Sigmoid colon (tissue), 7 donors: ENCODE results near the gene SYNE2. TPM values are rescaled to one million over a fixed set of nuclear protein-coding genes. Genes with fewer than 3 reads are reported as not detected.

Experiments
- DNase-seq: peaks from one replicate; pipeline ENCODE4 v3.0.0-alpha.2; 2019
- H3K27ac ChIP-seq, 4 donors: fragments of 200-600 bp; sonication (generic); one replicate each; pipeline ENCODE4 v1.5.1; 2016 to 2019; ENCODE audit warnings: mild to moderate bottlenecking in 1 of 4
- H3K27me3 ChIP-seq, 3 donors: fragments of 200-600 bp; sonication (generic); one replicate each; pipeline ENCODE4 v1.5.1; 2019; ENCODE audit warnings: mild to moderate bottlenecking in 1 of 3
- H3K36me3 ChIP-seq, 4 donors: fragments of 200-600 bp; sonication (generic); one replicate each; pipeline ENCODE4 v1.5.1; 2016 to 2019
- H3K4me1 ChIP-seq, 4 donors: fragments of 200-600 bp; sonication (generic); one replicate each; pipeline ENCODE4 v1.5.1; 2017 to 2019
- H3K4me3 ChIP-seq, 4 donors: fragments of 200-600 bp; sonication (generic); one replicate each; pipeline ENCODE4 v1.5.1; 2017 to 2019; ENCODE audit warnings: mild to moderate bottlenecking in 2 of 4, moderate library complexity in 1 of 4
- H3K9me3 ChIP-seq, 4 donors: fragments of 200-600 bp in 3 of 4; sonication (generic) in 3 of 4; one replicate each; pipeline versions ENCODE4 v1.5.1 to v1.6.1; 2013 to 2019
- EP300 ChIP-seq, 4 donors: sonication (generic); formaldehyde crosslinking; IDR thresholded peaks; one replicate each; pipeline ENCODE4 v1.6.1; 2017; ENCODE audit warnings: antibody characterized with exemption in 4 of 4
- POLR2A ChIP-seq, 2 donors: fragments of 450-650 bp; IDR thresholded peaks; one replicate each; pipeline ENCODE4 v1.6.1; 2016; ENCODE audit warnings: antibody characterized with exemption in 2 of 2, mild to moderate bottlenecking in 2 of 2, moderate library complexity in 2 of 2
- POLR2AphosphoS5 ChIP-seq, 4 donors: sonication (generic); formaldehyde crosslinking; IDR thresholded peaks; one replicate each; pipeline ENCODE4 v1.6.1; 2017; ENCODE audit warnings: antibody characterized with exemption in 4 of 4
- WGBS, 2 donors: extraction: QIAGEN DNeasy Blood & Tissue Kit; methylation state at CpG; one replicate each; pipeline ENCODE4 v1.1.7; 2013; 5-methylcytosine and 5-hydroxymethylcytosine counted together
- intact Hi-C: fragments of 100-400 bp; cut with DNase I; formaldehyde crosslinking; loops from one replicate; pipeline ENCODE4 v1.15.1; 2023
- polyA plus RNA-seq, 3 donors: library from polyadenylated mRNA; stranded (reverse); fragments of 200-250 nt; gene quantifications; one replicate each; pipeline ENCODE4 v1.2.3, GENCODE V29; 2013
- total RNA-seq, 4 donors: library from RNA; depleted of rRNA; stranded (reverse); fragments of >200 nt; gene quantifications; one replicate each; pipeline ENCODE4 v1.1.0, GENCODE V29; 2016
- TF ChIP-seq, protein P1 (sequence below), 4 experiments: fragments of 450-650 bp in 3 of 4; fragments of 200-600 bp in 1 of 4; IDR thresholded peaks; one replicate each; pipeline ENCODE4 v1.5.1; 2016 to 2019; ENCODE audit warnings: antibody characterized with exemption in 4 of 4, mild to moderate bottlenecking in 3 of 4, moderate library complexity in 2 of 4
- donor health status: healthy with polysubstance abuse.
- donor health status: Bipolar disorder and iron deficiency.
- donor health status: healthy.

The SYNE2 gene
- total and polyA plus RNA-seq, 7 donors, result 25.8 to 70.6 (median 54.6) TPM

- H3K4me3 ChIP-seq, result no peak overlapping the region
- no peak for DNase-seq
- H3K4me1 ChIP-seq, result no peaks in the 10 kb centered on the region
- H3K36me3 ChIP-seq, result peaks cover 0 to 18% (median 3%) of the 10 kb centered on the region in 4 donors
- intact Hi-C loops, result no loop called here
- no peaks in the 10 kb centered on the region for H3K27me3 ChIP-seq
- 18 to 67% methylated on average over 4 of the region's 4 CpGs for WGBS, 2 donors
- no peaks in the 10 kb centered on the region for H3K9me3 ChIP-seq
- TF ChIP-seq, protein P1, sequence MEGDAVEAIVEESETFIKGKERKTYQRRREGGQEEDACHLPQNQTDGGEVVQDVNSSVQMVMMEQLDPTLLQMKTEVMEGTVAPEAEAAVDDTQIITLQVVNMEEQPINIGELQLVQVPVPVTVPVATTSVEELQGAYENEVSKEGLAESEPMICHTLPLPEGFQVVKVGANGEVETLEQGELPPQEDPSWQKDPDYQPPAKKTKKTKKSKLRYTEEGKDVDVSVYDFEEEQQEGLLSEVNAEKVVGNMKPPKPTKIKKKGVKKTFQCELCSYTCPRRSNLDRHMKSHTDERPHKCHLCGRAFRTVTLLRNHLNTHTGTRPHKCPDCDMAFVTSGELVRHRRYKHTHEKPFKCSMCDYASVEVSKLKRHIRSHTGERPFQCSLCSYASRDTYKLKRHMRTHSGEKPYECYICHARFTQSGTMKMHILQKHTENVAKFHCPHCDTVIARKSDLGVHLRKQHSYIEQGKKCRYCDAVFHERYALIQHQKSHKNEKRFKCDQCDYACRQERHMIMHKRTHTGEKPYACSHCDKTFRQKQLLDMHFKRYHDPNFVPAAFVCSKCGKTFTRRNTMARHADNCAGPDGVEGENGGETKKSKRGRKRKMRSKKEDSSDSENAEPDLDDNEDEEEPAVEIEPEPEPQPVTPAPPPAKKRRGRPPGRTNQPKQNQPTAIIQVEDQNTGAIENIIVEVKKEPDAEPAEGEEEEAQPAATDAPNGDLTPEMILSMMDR (IDR thresholded peaks at IDR 0.05), result no peak
- TF ChIP-seq POLR2A (IDR thresholded peaks at IDR 0.05) (no peak), POLR2AphosphoS5 (IDR thresholded peaks at IDR 0.05) (no peak), EP300 (IDR thresholded peaks at IDR 0.05) (no peak)
- H3K27ac ChIP-seq, result no peak overlapping the region
Observed at GRCh38 chr14:64098120-64098519, 245.3 kb downstream of the SYNE2 start.

- H3K9me3 ChIP-seq, result no peaks in the 10 kb centered on the region
- H3K27me3 ChIP-seq, result no peaks in the 10 kb centered on the region
- no peak for DNase-seq
- intact Hi-C loops, result no loop called here
- H3K4me1 ChIP-seq, result no peaks in the 10 kb centered on the region
- no peak overlapping the region for H3K4me3 ChIP-seq
- H3K36me3 ChIP-seq, result peaks cover 0 to 17% (median 3%) of the 10 kb centered on the region in 4 donors
- TF ChIP-seq POLR2AphosphoS5 (IDR thresholded peaks at IDR 0.05), result no peak
- 97% methylated on average over 2 of the region's 2 CpGs for WGBS, 2 donors
- H3K27ac ChIP-seq, result no peak overlapping the region
Observed at GRCh38 chr14:64107438-64107837, 254.6 kb downstream of the SYNE2 start.

- H3K4me1 ChIP-seq, result no peaks in the 10 kb centered on the region
- intact Hi-C loops, result no loop called here
- TF ChIP-seq POLR2A (IDR thresholded peaks at IDR 0.05) (no peak), POLR2AphosphoS5 (IDR thresholded peaks at IDR 0.05) (no peak), EP300 (IDR thresholded peaks at IDR 0.05) (no peak)
- TF ChIP-seq, protein P1 (IDR thresholded peaks at IDR 0.05), result no peak
- H3K4me3 ChIP-seq, result no peak overlapping the region
- no peak overlapping the region for H3K27ac ChIP-seq
- H3K36me3 ChIP-seq, result peaks cover 0 to 15% (median 1%) of the 10 kb centered on the region in 4 donors
- H3K27me3 ChIP-seq, result no peaks in the 10 kb centered on the region
- H3K9me3 ChIP-seq, result no peaks in the 10 kb centered on the region
- DNase-seq, result no peak
- WGBS, 2 donors, result 74 to 78% methylated on average over 1 of the region's 1 CpG
Observed at GRCh38 chr14:64109819-64110554, 257.2 kb downstream of the SYNE2 start.

DNA sequence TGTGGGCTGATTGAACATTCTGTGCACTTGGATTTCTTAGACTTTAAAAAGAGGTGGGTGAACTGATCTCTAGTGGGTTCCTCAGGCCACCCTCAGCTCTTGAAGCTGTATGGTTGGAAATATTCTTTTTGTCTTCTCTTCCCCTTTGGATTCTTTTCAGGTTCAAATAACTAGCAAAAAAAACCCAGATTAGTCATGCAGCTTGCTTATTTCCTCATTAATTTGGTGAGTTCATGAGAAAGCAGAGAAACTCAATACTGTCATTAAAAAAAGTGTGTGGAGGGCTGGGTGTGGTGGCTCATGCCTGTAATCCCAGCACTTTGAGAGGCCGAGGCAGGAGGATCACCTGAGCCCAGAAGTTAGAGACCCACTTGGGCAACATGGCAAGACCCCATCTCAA is 258.0 kb downstream of the SYNE2 start:
- TF ChIP-seq POLR2AphosphoS5 (IDR thresholded peaks at IDR 0.05) (no peak), EP300 (IDR thresholded peaks at IDR 0.05) (no peak), POLR2A (IDR thresholded peaks at IDR 0.05) (no peak)
- TF ChIP-seq, protein P1 (IDR thresholded peaks at IDR 0.05), result no peak
- Histone ChIP-seq H3K4me3 (no peak overlapping the region), H3K9me3 (no peaks in the 10 kb centered on the region), H3K27ac (no peak overlapping the region), H3K4me1 (no peaks in the 10 kb centered on the region), H3K36me3 (peaks cover 0 to 20% (median 1%) of the 10 kb centered on the region in 4 donors), H3K27me3 (no peaks in the 10 kb centered on the region)
- intact Hi-C loops, result no loop called here
- WGBS, 2 donors, result 71 to 96% methylated on average over 1 of the region's 1 CpG
- no peak for DNase-seq

DNA sequence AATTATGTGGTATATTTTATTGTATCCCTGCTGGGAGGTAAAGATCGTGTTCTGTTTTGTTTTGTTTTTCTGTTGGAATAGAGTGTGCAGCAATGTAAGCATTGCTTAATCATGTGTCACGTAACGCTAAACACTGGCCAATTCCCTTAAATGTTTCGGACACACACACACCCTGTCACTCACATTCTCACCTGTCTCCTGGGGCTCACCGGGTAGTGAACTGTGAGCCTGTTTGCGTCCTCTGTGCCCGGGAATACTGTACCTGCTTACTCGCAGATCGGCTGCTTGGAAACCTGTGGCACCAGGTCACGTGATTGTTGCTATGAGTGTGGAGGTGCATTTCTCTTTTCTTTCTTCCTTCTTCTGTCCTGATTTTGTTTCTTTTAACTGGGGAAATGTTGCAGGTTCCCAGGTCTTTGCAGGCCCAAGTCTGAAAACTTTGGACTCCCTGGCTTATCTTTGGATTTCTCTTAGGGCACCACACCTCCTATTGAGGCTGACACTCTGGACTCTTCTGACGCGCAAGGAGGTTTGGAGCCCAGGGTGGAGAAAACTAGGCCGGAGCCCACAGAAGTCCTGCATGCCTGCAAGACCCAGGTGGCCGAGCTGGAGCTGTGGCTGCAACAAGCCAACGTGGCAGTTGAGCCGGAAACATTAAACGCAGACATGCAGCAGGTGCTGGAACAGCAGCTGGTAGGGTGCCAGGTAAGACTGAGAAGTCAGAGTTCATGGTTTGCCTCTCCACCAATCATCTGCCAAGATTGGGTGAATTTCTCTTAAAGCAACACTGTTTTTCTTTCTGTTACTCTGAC is 260.3 kb downstream of the SYNE2 start:
- H3K27me3 ChIP-seq, result no peaks in the 10 kb centered on the region
- WGBS, 2 donors, result 18 to 67% methylated on average over 17 of the region's 17 CpGs
- TF ChIP-seq, protein P1 (IDR thresholded peaks at IDR 0.05), result no peak
- no peak for TF ChIP-seq EP300 (IDR thresholded peaks at IDR 0.05)
- no peak for TF ChIP-seq POLR2A (IDR thresholded peaks at IDR 0.05)
- TF ChIP-seq POLR2AphosphoS5 (IDR thresholded peaks at IDR 0.05), result no peak
- H3K27ac ChIP-seq, result no peak overlapping the region
- no peak for DNase-seq
- no peaks in the 10 kb centered on the region for H3K9me3 ChIP-seq
- H3K4me1 ChIP-seq, result no peaks in the 10 kb centered on the region
- H3K36me3 ChIP-seq, result peaks cover 0 to 10% (median 0%) of the 10 kb centered on the region in 4 donors
- no peak overlapping the region for H3K4me3 ChIP-seq
- intact Hi-C loops, result no loop called here
